Nephron progenitor cell (in vitro differentiated cells): ENCODE data around the gene TPSD1.

Experiments used
- DNase-seq: peaks from one replicate; pipeline ENCODE4 v3.0.0; 2021
- H3K27ac Mint-ChIP-seq: 2 replicates; pipeline ENCODE4 v1.8.0; 2021; ENCODE audit warnings: mild to moderate bottlenecking, moderate library complexity, mixed read lengths
- H3K27me3 Mint-ChIP-seq: 2 replicates; pipeline ENCODE4 v1.8.0; 2021; ENCODE audit warnings: mild to moderate bottlenecking, low read depth, mixed read lengths; ENCODE audit not compliant: poor library complexity
- H3K36me3 Mint-ChIP-seq: 2 replicates; pipeline ENCODE4 v1.8.0; 2021; ENCODE audit warnings: low read depth, mixed read lengths
- H3K4me1 Mint-ChIP-seq: 2 replicates; pipeline ENCODE4 v1.8.0; 2021; ENCODE audit warnings: mixed read lengths
- H3K4me3 Mint-ChIP-seq: 2 replicates; pipeline ENCODE4 v1.8.0; 2021; ENCODE audit warnings: mild to moderate bottlenecking, moderate library complexity, mixed read lengths
- H3K9me3 Mint-ChIP-seq: 2 replicates; pipeline ENCODE4 v1.8.0; 2021; ENCODE audit warnings: mild to moderate bottlenecking, moderate library complexity, mixed read lengths
- TF ChIP-seq, protein P1 (sequence below): fragments of 200-600 bp; sonication (generic); IDR thresholded peaks from 2 replicates; pipeline ENCODE4 v1.5.0; 2021; ENCODE audit warnings: antibody characterized with exemption

The TPSD1 gene

DNA sequence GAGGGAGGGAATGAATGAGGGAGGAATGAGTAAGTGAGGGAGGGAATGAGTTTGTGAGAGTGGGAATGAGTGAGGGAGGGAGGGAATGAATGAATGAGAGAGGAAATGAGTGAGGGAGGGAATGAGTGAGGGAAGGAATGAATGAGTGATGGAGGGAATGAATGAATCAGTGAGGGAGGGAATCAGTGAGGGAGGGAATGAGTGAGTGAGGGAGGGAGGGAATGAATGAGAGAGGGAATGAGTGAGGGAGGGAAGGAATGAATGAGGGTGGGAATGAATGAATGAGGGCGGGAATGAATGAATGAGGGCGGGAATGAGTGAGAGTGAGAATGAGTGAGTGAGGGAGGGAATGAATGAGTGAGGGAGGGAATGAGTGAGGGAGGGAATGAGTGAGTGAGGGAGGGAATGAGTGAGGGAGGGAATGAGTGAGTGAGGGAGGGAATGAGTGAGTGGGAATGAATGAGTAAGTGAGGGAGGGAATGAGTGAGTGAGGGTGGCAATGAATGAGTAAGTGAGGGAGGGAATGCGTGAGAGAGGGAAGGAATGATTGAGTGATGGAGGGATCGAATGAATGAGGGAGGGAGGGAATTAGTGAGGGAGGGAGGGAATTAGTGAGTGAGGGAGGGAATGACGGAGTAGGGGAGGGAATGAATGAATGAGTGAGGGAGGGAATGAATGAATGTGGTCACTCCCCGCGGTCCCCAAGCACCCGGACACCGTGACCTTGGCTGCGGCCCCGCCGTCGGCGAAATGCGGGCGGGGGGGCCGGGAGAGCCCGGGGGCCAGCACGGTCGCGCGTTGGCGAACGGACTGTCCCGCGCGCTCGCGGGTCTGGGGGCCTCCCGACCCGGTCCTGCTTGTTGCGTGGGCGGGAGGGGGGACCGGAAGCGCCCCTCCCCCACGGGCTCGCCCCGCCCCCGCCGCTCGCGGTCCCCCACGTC, 52.4 kb downstream of the TPSD1 start:
- no peak overlapping the region for H3K27ac Mint-ChIP-seq
- peaks cover 43% of the 10 kb centered on the region for H3K4me1 Mint-ChIP-seq
- peaks cover 7% of the 10 kb centered on the region for H3K27me3 Mint-ChIP-seq
- no peaks in the 10 kb centered on the region for H3K9me3 Mint-ChIP-seq
- no peaks in the 10 kb centered on the region for H3K36me3 Mint-ChIP-seq
- H3K4me3 Mint-ChIP-seq: peak overlapping the region; percentile 86
- TF ChIP-seq, protein P1, sequence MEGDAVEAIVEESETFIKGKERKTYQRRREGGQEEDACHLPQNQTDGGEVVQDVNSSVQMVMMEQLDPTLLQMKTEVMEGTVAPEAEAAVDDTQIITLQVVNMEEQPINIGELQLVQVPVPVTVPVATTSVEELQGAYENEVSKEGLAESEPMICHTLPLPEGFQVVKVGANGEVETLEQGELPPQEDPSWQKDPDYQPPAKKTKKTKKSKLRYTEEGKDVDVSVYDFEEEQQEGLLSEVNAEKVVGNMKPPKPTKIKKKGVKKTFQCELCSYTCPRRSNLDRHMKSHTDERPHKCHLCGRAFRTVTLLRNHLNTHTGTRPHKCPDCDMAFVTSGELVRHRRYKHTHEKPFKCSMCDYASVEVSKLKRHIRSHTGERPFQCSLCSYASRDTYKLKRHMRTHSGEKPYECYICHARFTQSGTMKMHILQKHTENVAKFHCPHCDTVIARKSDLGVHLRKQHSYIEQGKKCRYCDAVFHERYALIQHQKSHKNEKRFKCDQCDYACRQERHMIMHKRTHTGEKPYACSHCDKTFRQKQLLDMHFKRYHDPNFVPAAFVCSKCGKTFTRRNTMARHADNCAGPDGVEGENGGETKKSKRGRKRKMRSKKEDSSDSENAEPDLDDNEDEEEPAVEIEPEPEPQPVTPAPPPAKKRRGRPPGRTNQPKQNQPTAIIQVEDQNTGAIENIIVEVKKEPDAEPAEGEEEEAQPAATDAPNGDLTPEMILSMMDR: no peak
- no peak for DNase-seq
